ENCODE measurements around the gene SV2C. TPM values are rescaled to one million over a fixed set of nuclear protein-coding genes. Genes with fewer than 3 reads are reported as not detected.
A peak's percentile ranks its signal among the peaks of the same experiment; 100 is the strongest.

SV2C gene
- total RNA-seq, 1 donor from 2014 or later, result 0.10 TPM

- peak; percentile 72 for DNase-seq
Observed at GRCh38 chr5:76256116-76256889, 173.1 kb downstream of the SV2C start.

GRCh38 chr5:76257225-76257833, 174.1 kb downstream of the SV2C start:
- DNase-seq, result no peak

- no peak for DNase-seq
Observed at GRCh38 chr5:76257897-76258296, 174.7 kb downstream of the SV2C start.

- no peak for DNase-seq
Observed at GRCh38 chr5:76264681-76265080, 181.5 kb downstream of the SV2C start.

- no peak for DNase-seq
Observed at GRCh38 chr5:76269259-76269931, 186.2 kb downstream of the SV2C start.

GRCh38 chr5:76269932-76270610, 186.9 kb downstream of the SV2C start:
- no peak for DNase-seq

- no peak for DNase-seq
Observed at GRCh38 chr5:76271836-76272235, 188.7 kb downstream of the SV2C start.

GRCh38 chr5:76273206-76273885, 190.2 kb downstream of the SV2C start:
- DNase-seq, result peak; percentile 29

GRCh38 chr5:76274571-76274970, 191.4 kb downstream of the SV2C start:
- peak; percentile 30 for DNase-seq

GRCh38 chr5:76277736-76278135, 194.6 kb downstream of the SV2C start:
- no peak for DNase-seq

GRCh38 chr5:76278261-76278789, 195.1 kb downstream of the SV2C start:
- DNase-seq, result no peak

- no peak for DNase-seq
Observed at GRCh38 chr5:76280494-76280893, 197.3 kb downstream of the SV2C start.

- DNase-seq, result no peak
Observed at GRCh38 chr5:76283670-76284069, 200.5 kb downstream of the SV2C start.

- no peak for DNase-seq
Observed at GRCh38 chr5:76289692-76290091, 206.5 kb downstream of the SV2C start.

GRCh38 chr5:76290321-76290757, 207.2 kb downstream of the SV2C start:
- no peak for DNase-seq

GRCh38 chr5:76291305-76292077, 208.3 kb downstream of the SV2C start:
- DNase-seq, result no peak

- no peak for DNase-seq
Observed at GRCh38 chr5:76292620-76293322, 209.6 kb downstream of the SV2C start.

- DNase-seq, result no peak
Observed at GRCh38 chr5:76294573-76294972, 211.4 kb downstream of the SV2C start.

GRCh38 chr5:76298852-76299251, 215.7 kb downstream of the SV2C start:
- DNase-seq, result no peak

- DNase-seq, result no peak
Observed at GRCh38 chr5:76299592-76299991, 216.4 kb downstream of the SV2C start.

All from skin of body (tissue), 2 donors.